RPMI7951 (cell line): Measurements from ENCODE around the gene CERS4. TPM values are rescaled to one million over a fixed set of nuclear protein-coding genes. Genes with fewer than 3 reads are reported as not detected.
"Not testable (repeated sequence)": the region's sequence is repeated elsewhere in the genome, so short reads cannot be mapped to it uniquely, and the experiment has no call there.

Experiments used
- DNase-seq: peaks from one replicate; pipeline ENCODE4 v3.0.0-alpha.2; 2012; ENCODE audit warnings: low read depth
- total RNA-seq: library from RNA; depleted of rRNA; stranded (reverse); fragments of >200 nt; shearing (Covaris generic); gene quantifications from 2 replicates; pipeline ENCODE4 v1.2.3, GENCODE V29; 2014; rRNA removed

CERS4 gene
- total RNA-seq: 0.24 TPM in 1 of 2 replicates, not detected in the other

- DNase-seq: no peak
These were observed at the start of gene CERS4 for GRCh38 chr19:8208922-8209461. CERS4 (plus strand) TSS chr19:8209370; CDS start chr19:8251077, 41,707 bp downstream.

DNA sequence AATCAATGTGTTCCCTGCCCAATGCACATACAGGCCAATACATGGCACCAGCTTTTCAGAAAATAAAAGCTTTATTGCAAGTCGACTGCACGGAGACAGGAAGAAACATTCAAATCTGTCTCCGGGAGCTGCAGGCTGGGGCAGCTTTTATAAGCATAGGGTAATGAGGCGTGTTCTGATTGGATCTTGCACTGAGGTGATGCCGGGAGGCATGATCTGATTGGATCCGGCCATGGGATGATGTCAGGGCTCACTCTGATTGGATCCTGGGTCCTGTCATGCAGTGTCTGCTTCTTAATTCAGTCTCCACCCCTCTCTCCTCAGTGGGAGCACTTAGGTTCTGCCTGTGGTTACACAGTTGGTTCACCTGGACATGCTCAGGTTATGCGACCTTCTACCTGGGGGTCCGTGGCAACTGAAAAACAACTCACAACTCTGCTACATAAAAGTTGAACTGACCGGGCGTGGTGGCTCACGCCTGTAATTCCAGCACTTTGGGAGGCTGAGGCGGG lies 48.0 kb upstream of the CERS4 start:
- DNase-seq: peak; percentile 17

GRCh38 chr19:8163759-8164158 lies 45.4 kb upstream of the CERS4 start:
- DNase-seq: no peak

DNA sequence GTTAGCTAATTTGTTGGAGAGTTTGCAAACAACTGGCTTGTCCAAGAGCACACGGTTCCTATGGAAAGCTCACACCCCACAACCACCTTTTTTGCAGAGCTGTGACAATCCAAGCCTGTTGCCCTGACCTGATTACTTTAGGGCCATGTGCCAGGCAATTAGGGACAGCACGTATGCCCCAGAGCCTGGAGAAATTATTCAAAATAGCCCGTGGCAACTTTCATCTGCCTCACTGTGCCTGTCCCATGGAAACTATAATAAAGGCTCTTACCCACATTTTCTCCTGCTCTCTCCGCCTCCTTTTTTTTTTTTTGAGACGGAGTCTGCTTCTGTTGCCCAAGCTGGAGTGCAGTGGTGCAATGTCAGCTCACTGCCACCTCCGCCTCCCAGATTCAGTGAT lies 41.2 kb upstream of the CERS4 start:
- no peak for DNase-seq

DNA sequence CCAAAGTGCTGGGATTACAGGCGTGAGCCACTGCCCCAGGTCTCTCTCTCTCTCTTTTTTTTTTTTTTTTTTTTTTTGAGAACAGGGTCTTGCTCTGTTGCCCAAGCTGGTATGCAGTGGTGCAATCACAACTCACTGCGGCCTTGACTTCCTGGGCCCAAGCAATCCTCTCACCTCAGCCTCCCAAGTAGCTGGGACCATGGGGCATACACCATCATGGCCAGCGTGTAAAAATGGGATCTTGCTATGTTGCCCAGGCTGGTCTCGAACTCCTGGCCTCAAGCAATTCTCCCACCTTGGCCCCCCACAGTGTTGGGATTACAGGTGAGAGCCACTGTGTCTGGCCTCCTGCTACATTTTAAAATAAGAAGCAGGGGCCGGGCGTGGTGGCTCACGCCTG lies 40.6 kb upstream of the CERS4 start:
- no peak for DNase-seq

- peak; percentile 83 for DNase-seq
These were observed 34.5 kb upstream of the CERS4 start for GRCh38 chr19:8174706-8175105.

DNA sequence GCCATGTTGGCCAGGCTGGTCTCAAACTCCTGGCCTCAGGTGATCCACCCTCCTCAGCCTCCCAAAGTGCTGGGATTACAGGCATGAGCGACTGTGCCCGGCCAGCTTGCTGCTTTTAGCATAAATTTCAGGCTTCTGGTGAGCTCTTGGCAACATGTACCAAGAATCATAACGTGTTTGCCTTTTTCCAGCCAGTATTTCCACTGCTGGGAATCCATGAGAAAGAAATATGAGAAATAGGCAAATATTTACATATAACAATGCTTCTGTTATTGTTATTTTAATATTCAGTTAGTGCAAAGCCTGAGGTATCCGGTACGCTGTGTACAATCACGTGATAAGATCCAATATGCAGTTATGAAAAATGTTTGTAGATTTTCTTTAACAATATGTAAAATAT lies 29.2 kb upstream of the CERS4 start:
- DNase-seq: no peak

DNA sequence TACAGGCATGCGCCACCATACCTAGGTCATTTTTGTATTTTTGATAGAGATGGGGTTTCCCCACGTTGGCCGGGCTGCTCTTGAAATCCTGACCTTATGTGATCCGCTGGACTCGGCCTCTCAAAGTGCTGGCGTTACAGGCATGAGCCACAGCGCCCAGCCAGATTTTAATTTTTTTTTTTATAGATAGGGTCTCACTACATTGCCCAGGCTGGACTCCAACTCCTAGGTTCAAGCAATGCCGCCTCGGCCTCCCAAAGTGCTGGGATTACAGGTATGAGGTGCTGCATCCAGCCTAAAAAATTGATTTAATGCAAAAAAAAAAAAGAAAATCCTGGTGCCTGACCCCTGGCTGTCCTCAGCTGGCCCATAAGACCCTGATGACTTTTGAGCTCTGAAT lies 24.9 kb upstream of the CERS4 start:
- no peak for DNase-seq

GRCh38 chr19:8185343-8186068 lies 23.7 kb upstream of the CERS4 start:
- no peak for DNase-seq

- DNase-seq: no peak
These were observed 16.8 kb upstream of the CERS4 start for GRCh38 chr19:8192221-8192820.

DNA sequence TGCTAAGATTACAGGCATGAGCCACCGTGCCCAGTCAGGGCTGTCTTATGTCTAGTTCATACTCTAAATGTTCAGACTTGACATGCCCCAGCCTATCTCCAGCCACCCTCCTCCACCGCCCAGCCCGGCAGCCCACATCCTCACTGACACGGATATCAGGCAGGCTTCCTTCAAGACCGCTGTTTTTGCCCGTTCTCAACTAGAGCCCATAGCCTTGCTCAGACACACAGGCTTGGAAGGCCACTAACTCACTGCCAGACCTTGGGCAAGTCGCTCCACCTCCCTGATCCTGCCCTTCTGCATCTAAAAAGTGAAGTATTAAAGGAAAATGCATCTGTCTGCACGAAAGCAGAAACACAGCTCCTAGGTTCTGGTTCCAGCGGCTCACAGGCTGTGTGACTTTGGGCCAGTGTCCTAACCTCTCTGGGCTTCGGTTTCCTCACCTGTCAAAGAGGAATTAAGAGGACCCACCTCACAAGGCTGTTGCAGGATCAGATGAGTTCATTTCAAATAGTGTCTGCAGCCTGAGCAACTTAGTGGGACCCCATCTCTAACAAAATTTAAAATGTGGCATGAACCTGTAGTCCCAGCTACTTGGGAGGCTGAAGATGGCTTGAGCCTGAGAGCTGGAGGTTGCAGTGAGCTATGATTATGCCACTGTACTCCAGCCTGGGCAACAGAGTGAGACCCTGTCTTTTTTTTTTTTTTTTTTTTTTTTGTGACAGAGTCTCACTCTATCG lies 14.5 kb upstream of the CERS4 start:
- DNase-seq: no peak

DNA sequence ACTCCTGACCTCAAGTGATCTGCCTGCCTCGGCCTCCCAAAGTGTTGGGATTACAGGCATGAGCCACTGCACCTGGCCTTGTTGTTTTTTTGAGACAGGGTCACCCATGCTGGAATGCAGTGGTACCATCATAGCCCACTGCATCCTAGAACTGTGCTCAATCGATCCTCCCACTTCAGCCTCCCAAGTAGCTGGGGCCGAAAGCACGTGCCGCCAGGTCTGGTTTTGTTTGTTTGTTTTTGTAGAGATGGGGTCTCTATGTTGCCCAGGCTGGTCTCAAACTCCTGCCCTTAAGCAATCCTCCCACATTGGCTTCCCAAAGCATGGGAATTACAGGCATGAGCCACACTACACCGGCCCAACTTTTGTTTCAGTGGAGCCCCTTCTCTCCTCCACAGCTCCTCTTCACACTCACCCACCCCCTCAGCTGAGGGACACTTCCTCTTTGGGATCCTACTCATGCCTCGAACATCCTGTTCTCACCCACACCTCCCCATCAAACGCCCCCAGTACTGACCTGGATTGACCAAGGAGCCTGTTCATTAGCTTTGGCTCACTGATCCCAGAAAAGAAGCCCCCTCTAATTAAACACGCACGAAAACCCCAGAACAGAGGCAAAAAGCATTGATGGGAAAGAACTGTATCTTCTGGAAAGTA lies 12.8 kb upstream of the CERS4 start:
- no peak for DNase-seq

DNA sequence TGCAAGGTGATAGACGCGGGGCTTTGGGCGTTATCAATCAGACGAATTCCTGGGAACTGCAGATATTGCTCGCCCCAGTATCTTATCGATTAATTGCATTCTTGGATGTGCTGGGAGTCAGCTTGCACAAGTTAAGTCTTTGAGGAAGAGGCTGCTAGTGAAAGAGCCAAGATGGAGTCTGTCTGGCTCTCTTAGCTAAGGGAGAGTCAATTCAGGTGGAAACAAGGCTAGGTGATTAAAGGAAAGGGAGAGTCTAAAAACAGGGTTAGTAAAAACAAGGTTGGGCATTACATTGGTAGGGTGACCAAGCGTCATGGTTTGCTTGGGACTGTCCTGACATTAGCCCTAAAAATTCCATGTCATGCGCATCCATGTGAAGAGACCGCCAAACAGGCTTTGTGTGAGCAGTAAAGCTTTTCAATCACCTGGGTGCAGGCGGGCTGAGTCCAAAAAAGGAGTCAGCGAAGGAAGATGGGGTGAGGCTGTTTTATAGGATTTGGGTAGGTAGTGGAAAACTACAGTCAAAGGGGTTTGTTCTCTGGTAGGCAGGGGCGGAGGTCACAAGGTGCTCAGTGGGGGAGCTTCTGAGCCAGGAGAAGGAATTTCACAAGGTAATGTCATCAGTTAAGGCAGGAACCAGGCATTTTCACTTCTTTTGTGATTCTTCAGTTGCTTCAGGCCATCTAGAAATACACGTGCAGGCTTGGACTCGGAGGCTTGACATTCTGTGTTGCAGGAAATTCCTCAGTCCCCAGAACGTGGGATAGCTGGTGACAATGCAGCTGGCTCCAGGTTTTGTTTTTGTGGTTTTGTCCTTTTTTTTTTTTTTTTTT lies 5.7 kb upstream of the CERS4 start:
- not testable (repeated sequence) for DNase-seq

- no peak for DNase-seq
These were observed 4.2 kb upstream of the CERS4 start for GRCh38 chr19:8204961-8205360.

- DNase-seq: no peak
These were observed 2.8 kb upstream of the CERS4 start for GRCh38 chr19:8206147-8207087.

DNA sequence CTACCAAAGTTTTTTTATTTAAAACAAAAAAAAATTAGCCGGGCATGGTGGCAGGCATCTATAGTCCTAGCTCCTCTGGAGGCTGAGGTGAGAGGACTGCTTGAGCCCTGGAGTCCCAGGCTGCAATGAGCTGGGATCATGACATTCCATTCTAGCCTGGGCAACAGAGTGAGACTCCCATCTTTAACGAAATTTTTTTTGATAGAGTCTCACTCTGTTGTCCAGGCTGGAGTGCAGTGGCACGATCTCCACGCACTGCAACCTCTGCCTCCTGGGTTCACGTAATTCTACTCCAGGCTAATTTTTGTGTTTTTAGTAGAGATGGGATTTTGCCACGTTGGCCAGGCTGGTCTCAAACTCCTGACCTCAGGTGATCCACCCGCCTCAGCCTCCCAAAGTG lies 1.8 kb upstream of the CERS4 start:
- DNase-seq: not testable (repeated sequence)

GRCh38 chr19:8208119-8208921 lies 850 bp upstream of the CERS4 start:
- DNase-seq: peak; percentile 13

- DNase-seq: no peak
These were observed 550 bp downstream of the CERS4 start for GRCh38 chr19:8209462-8210378.
